ENCODE results near the gene PYGO2. TPM values are rescaled to one million over a fixed set of nuclear protein-coding genes. Genes with fewer than 3 reads are reported as not detected.
"Not testable (repeated sequence)": the region's sequence is repeated elsewhere in the genome, so short reads cannot be mapped to it uniquely, and the experiment has no call there.

The PYGO2 gene
- total RNA-seq, 1 donor from 2014 or later = 20.9 TPM

- DNase-seq (ENCODE audit: extremely low read depth, low read depth, low spot score) = no peak
These were observed 39.3 kb upstream of the PYGO2 start for GRCh38 chr1:155000726-155001424.

- no peak for DNase-seq (ENCODE audit: extremely low read depth, low read depth, low spot score)
These were observed 38.8 kb upstream of the PYGO2 start for GRCh38 chr1:155000411-155000725.

GRCh38 chr1:154999571-155000410 lies 38.2 kb upstream of the PYGO2 start:
- DNase-seq (ENCODE audit: extremely low read depth, low read depth, low spot score) = no peak

- DNase-seq (ENCODE audit: extremely low read depth, low read depth, low spot score) = no peak
These were observed 37.4 kb upstream of the PYGO2 start for GRCh38 chr1:154998818-154999570.

GRCh38 chr1:154998201-154998780 lies 36.7 kb upstream of the PYGO2 start:
- DNase-seq (ENCODE audit: extremely low read depth, low read depth, low spot score) = no peak

GRCh38 chr1:154996966-154997701 lies 35.6 kb upstream of the PYGO2 start:
- no peak for DNase-seq (ENCODE audit: extremely low read depth, low read depth, low spot score)

GRCh38 chr1:154995301-154995983 lies 33.9 kb upstream of the PYGO2 start:
- not testable (repeated sequence) for DNase-seq (ENCODE audit: extremely low read depth, low read depth, low spot score)

GRCh38 chr1:154994591-154994990 lies 33.0 kb upstream of the PYGO2 start:
- DNase-seq (ENCODE audit: extremely low read depth, low read depth, low spot score) = no peak

GRCh38 chr1:154994269-154994587 lies 32.6 kb upstream of the PYGO2 start:
- no peak for DNase-seq (ENCODE audit: extremely low read depth, low read depth, low spot score)

- DNase-seq (ENCODE audit: extremely low read depth, low read depth, low spot score) = no peak
These were observed 32.1 kb upstream of the PYGO2 start, which contains the start of gene LENEP for GRCh38 chr1:154993572-154994268. TSS of gene LENEP (plus strand) at chr1:154993586. CDS start at chr1:154993608, 22 bp downstream.

- DNase-seq (ENCODE audit: extremely low read depth, low read depth, low spot score) = no peak
These were observed 31.4 kb upstream of the PYGO2 start for GRCh38 chr1:154992721-154993571.

GRCh38 chr1:154990276-154990675 lies 28.7 kb upstream of the PYGO2 start:
- DNase-seq (ENCODE audit: extremely low read depth, low read depth, low spot score) = no peak

GRCh38 chr1:154989195-154989860 lies 27.7 kb upstream of the PYGO2 start:
- DNase-seq (ENCODE audit: extremely low read depth, low read depth, low spot score) = no peak

- no peak for DNase-seq (ENCODE audit: extremely low read depth, low read depth, low spot score)
These were observed 26.7 kb upstream of the PYGO2 start for GRCh38 chr1:154988058-154988954.

- no peak for DNase-seq (ENCODE audit: extremely low read depth, low read depth, low spot score)
These were observed 25.7 kb upstream of the PYGO2 start for GRCh38 chr1:154987326-154987725.

GRCh38 chr1:154986736-154987135 lies 25.2 kb upstream of the PYGO2 start:
- not testable (repeated sequence) for DNase-seq (ENCODE audit: extremely low read depth, low read depth, low spot score)
